ENCODE measurements around the gene CACNA2D3. TPM values are rescaled to one million over a fixed set of nuclear protein-coding genes. Genes with fewer than 3 reads are reported as not detected.

CACNA2D3 gene
- total RNA-seq, 2 experiments from 2014 or later, result not detected

- TF ChIP-seq CTCF (conservative IDR thresholded peaks at IDR 0.05; ENCODE audit: low read length) (no peak), EZH2phosphoT487 (IDR thresholded peaks at IDR 0.05; ENCODE audit: borderline replicate concordance, low read depth, low read length) (no peak)
- Histone ChIP-seq H2AFZ (ENCODE audit: low read length) (no peak overlapping the region), H3K4me1 (ENCODE audit: insufficient read depth, low read length, poor library complexity, severe bottlenecking) (no peaks in the 10 kb centered on the region), H3K27ac (ENCODE audit: low read depth, low read length, poor library complexity, severe bottlenecking) (no peak overlapping the region), H3K9me3 (ENCODE audit: low read length) (no peaks in the 10 kb centered on the region), H4K20me1 (ENCODE audit: insufficient read depth, low read length) (no peaks in the 10 kb centered on the region; the same call in 1 of the 2 replicates), H3K79me2 (ENCODE audit: insufficient read depth, low read depth, low read length) (no peaks in the 10 kb centered on the region), H3K4me3 (ENCODE audit: low read depth, low read length, poor library complexity, severe bottlenecking) (no peak overlapping the region), H3K4me2 (ENCODE audit: low read length) (no peak overlapping the region), H3K36me3 (ENCODE audit: insufficient read depth, low read length) (no peaks in the 10 kb centered on the region), H3K9me2 (ENCODE audit: insufficient read depth, low read length) (no peaks in the 10 kb centered on the region)
- CTCF ChIA-PET (ENCODE audit: unreplicated experiment), result no interaction called here
- intact Hi-C loops (cut with micrococcal nuclease; ENCODE audit: unreplicated experiment), result no loop called here
- BruUV-seq (replicated peaks), result no TSS peak
- POLR2A ChIA-PET, result no interaction called here
- no peak for DNase-seq (ENCODE audit: low spot score)
These were observed 254.7 kb downstream of the CACNA2D3 start for GRCh38 chr3:54376939-54377578.

DNA sequence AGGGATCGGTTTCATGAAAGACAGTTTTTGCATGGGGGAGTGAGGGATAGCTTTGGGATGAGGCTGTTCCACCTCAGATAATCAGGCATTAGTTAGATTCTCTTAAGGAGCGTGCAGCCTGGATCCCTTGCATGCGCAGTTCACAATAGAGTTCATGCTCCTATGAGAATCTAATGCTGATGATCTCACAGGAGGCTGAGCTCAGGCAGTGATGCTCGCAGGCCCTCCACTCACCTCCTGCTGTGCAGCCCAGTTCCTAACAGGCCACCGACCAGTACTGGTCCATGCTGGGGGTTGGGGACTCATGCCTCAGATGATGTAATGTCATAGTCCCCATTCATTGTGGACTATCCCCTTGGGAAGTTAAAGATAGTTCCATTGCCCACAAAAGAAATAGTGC, 255.8 kb downstream of the CACNA2D3 start:
- TF ChIP-seq CTCF (conservative IDR thresholded peaks at IDR 0.05; ENCODE audit: low read length) (no peak), EZH2phosphoT487 (IDR thresholded peaks at IDR 0.05; ENCODE audit: borderline replicate concordance, low read depth, low read length) (no peak)
- intact Hi-C loops (cut with micrococcal nuclease; ENCODE audit: unreplicated experiment), result no loop called here
- Histone ChIP-seq H4K20me1 (ENCODE audit: insufficient read depth, low read length) (no peaks in the 10 kb centered on the region; the same call in 1 of the 2 replicates), H3K79me2 (ENCODE audit: insufficient read depth, low read depth, low read length) (no peaks in the 10 kb centered on the region), H3K27ac (ENCODE audit: low read depth, low read length, poor library complexity, severe bottlenecking) (no peak overlapping the region), H3K4me3 (ENCODE audit: low read depth, low read length, poor library complexity, severe bottlenecking) (no peak overlapping the region), H3K9me2 (ENCODE audit: insufficient read depth, low read length) (no peaks in the 10 kb centered on the region), H3K4me2 (ENCODE audit: low read length) (no peak overlapping the region), H3K4me1 (ENCODE audit: insufficient read depth, low read length, poor library complexity, severe bottlenecking) (no peaks in the 10 kb centered on the region), H3K9me3 (ENCODE audit: low read length) (no peaks in the 10 kb centered on the region), H2AFZ (ENCODE audit: low read length) (no peak overlapping the region), H3K36me3 (ENCODE audit: insufficient read depth, low read length) (no peaks in the 10 kb centered on the region)
- DNase-seq (ENCODE audit: low spot score), result no peak
- ChIA-PET CTCF (ENCODE audit: unreplicated experiment) (no interaction called here), POLR2A (no interaction called here)
- BruUV-seq (replicated peaks), result no TSS peak

- intact Hi-C loops (cut with micrococcal nuclease; ENCODE audit: unreplicated experiment), result no loop called here
- ChIA-PET CTCF (ENCODE audit: unreplicated experiment) (no interaction called here), POLR2A (no interaction called here)
- no TSS peak for BruUV-seq (replicated peaks)
- no peaks in the 10 kb centered on the region for H3K9me2 ChIP-seq (ENCODE audit: insufficient read depth, low read length)
- H4K20me1 ChIP-seq (ENCODE audit: insufficient read depth, low read length), result no peaks in the 10 kb centered on the region
- H3K36me3 ChIP-seq (ENCODE audit: insufficient read depth, low read length), result no peaks in the 10 kb centered on the region
- H3K9me3 ChIP-seq (ENCODE audit: low read length), result no peaks in the 10 kb centered on the region
- H3K4me1 ChIP-seq (ENCODE audit: insufficient read depth, low read length, poor library complexity, severe bottlenecking), result no peaks in the 10 kb centered on the region
- no peak overlapping the region for H2AFZ ChIP-seq (ENCODE audit: low read length)
- H3K4me3 ChIP-seq (ENCODE audit: low read depth, low read length, poor library complexity, severe bottlenecking), result no peak overlapping the region
- H3K79me2 ChIP-seq (ENCODE audit: insufficient read depth, low read depth, low read length), result no peaks in the 10 kb centered on the region
- H3K27ac ChIP-seq (ENCODE audit: low read depth, low read length, poor library complexity, severe bottlenecking), result no peak overlapping the region
- no peak overlapping the region for H3K4me2 ChIP-seq (ENCODE audit: low read length)
- DNase-seq (ENCODE audit: low spot score), result no peak
- TF ChIP-seq CTCF (conservative IDR thresholded peaks at IDR 0.05; ENCODE audit: low read length) (no peak), EZH2phosphoT487 (IDR thresholded peaks at IDR 0.05; ENCODE audit: borderline replicate concordance, low read depth, low read length) (no peak)
These were observed 261.9 kb downstream of the CACNA2D3 start for GRCh38 chr3:54384279-54384678.
